Upper lobe of right lung (tissue), 1 donor: ENCODE data around the gene STIL. TPM values are rescaled to one million over a fixed set of nuclear protein-coding genes. Genes with fewer than 3 reads are reported as not detected.
A peak's percentile ranks its signal among the peaks of the same experiment; 100 is the strongest.

Source experiments
- ATAC-seq: fragments of 200-7000 bp; cut with Tn5 transposase; one replicate; pipeline ENCODE4 v1.9.1; 2020; ENCODE audit warnings: mild to moderate bottlenecking, moderate library complexity
- DNase-seq: peaks from one replicate; pipeline ENCODE4 v3.0.0-alpha.2; 2020
- H3K27ac ChIP-seq: fragments of 200-600 bp; one replicate; pipeline ENCODE4 v1.8.0; 2022
- H3K27me3 ChIP-seq: fragments of 200-600 bp; one replicate; pipeline ENCODE4 v1.8.0; 2022; ENCODE audit warnings: mild to moderate bottlenecking
- H3K36me3 ChIP-seq: fragments of 200-600 bp; one replicate; pipeline ENCODE4 v1.8.0; 2022
- H3K4me1 ChIP-seq: fragments of 200-600 bp; one replicate; pipeline ENCODE4 v1.8.0; 2022
- H3K4me3 ChIP-seq: fragments of 200-600 bp; one replicate; pipeline ENCODE4 v1.8.0; 2022; ENCODE audit warnings: mild to moderate bottlenecking
- H3K9me3 ChIP-seq: fragments of 200-600 bp; one replicate; pipeline ENCODE4 v1.8.0; 2022
- CTCF ChIP-seq: fragments of 200-600 bp; IDR thresholded peaks from one replicate; pipeline ENCODE4 v1.8.0; 2022; ENCODE audit warnings: antibody characterized with exemption
- intact Hi-C: fragments of 100-400 bp; cut with DNase I; formaldehyde crosslinking; loops from one replicate; pipeline ENCODE4 v1.11.0; 2022
- total RNA-seq: library from RNA; stranded (reverse); fragmentation: NEBNext Ultra II Directional; extraction: Animal tissue kit (Norgen Biotek cat#: 25700); gene quantifications from one replicate; pipeline ENCODE4 v1.2.1, GENCODE V29; 2021
- donor health status: DM: no; HTN: yes; CAD: no; lungs with severe emphysema.

STIL gene
- total RNA-seq, 1 donor from 2014 or later, result 1.7 TPM

GRCh38 chr1:47231301-47232186 lies 82.4 kb downstream of the STIL start:
- ATAC-seq (peak; percentile 53), DNase-seq (no peak)
- H3K27me3 ChIP-seq, result peaks cover 82% of the 10 kb centered on the region
- H3K36me3 ChIP-seq, result no peaks in the 10 kb centered on the region
- H3K4me1 ChIP-seq, result peaks cover 19% of the 10 kb centered on the region
- H3K9me3 ChIP-seq, result no peaks in the 10 kb centered on the region
- peak overlapping the region; percentile 78 for H3K27ac ChIP-seq
- H3K4me3 ChIP-seq, result peak overlapping the region; percentile 41
- no peak for TF ChIP-seq CTCF
- intact Hi-C loops, result no loop called here

- DNase-seq (no peak), ATAC-seq (no peak)
- Histone ChIP-seq H3K9me3 (no peaks in the 10 kb centered on the region), H3K36me3 (no peaks in the 10 kb centered on the region), H3K4me1 (peaks cover 19% of the 10 kb centered on the region), H3K4me3 (peak overlapping the region; percentile 41), H3K27ac (peak overlapping the region; percentile 78), H3K27me3 (peaks cover 89% of the 10 kb centered on the region)
- intact Hi-C loops, result no loop called here
- no peak for TF ChIP-seq CTCF
Measured at GRCh38 chr1:47230692-47231300, 83.2 kb downstream of the STIL start.

GRCh38 chr1:47229886-47230691 lies 83.9 kb downstream of the STIL start:
- DNase-seq, result no peak
- H3K4me1 ChIP-seq, result peaks cover 18% of the 10 kb centered on the region
- peak overlapping the region; percentile 78 for H3K27ac ChIP-seq

GRCh38 chr1:47229031-47229885 lies 84.7 kb downstream of the STIL start:
- Histone ChIP-seq H3K27ac (peak overlapping the region; percentile 78), H3K4me3 (peak overlapping the region; percentile 41), H3K36me3 (no peaks in the 10 kb centered on the region), H3K9me3 (no peaks in the 10 kb centered on the region), H3K4me1 (peaks cover 16% of the 10 kb centered on the region), H3K27me3 (peaks cover 93% of the 10 kb centered on the region)
- ATAC-seq (no peak), DNase-seq (no peak)
- intact Hi-C loops, result no loop called here
- no peak for TF ChIP-seq CTCF

More at GRCh38 chr1:47229886-47230691, 83.9 kb downstream of the STIL start:
- peak overlapping the region; percentile 41 for H3K4me3 ChIP-seq
- H3K27me3 ChIP-seq, result peaks cover 91% of the 10 kb centered on the region
- H3K36me3 ChIP-seq, result no peaks in the 10 kb centered on the region
- intact Hi-C loops, result no loop called here
- ATAC-seq, result no peak
- H3K9me3 ChIP-seq, result no peaks in the 10 kb centered on the region
- no peak for TF ChIP-seq CTCF

GRCh38 chr1:47228644-47229030 lies 85.3 kb downstream of the STIL start:
- Histone ChIP-seq H3K4me3 (peak overlapping the region; percentile 41), H3K27ac (peak overlapping the region; percentile 78), H3K27me3 (peaks cover 90% of the 10 kb centered on the region)

More at GRCh38 chr1:47228644-47229030, 85.3 kb downstream of the STIL start:
- no peak for DNase-seq
- H3K9me3 ChIP-seq, result no peaks in the 10 kb centered on the region
- peaks cover 16% of the 10 kb centered on the region for H3K4me1 ChIP-seq
- no peaks in the 10 kb centered on the region for H3K36me3 ChIP-seq
- peak; percentile 31 for ATAC-seq
- no peak for TF ChIP-seq CTCF
- intact Hi-C loops, result no loop called here
